MM.1S (cell line): ENCODE results near the gene CD109.

Experiments used
- DNase-seq: peaks from one replicate; pipeline ENCODE4 v3.0.0-alpha.2; 2015
- H2AFZ ChIP-seq: fragments of 300-600 bp; sonication (generic); 2 replicates; pipeline ENCODE4 v1.6.0; 2016; ENCODE audit warnings: antibody characterized with exemption, low read length
- H3F3A ChIP-seq: fragments of 300-600 bp; sonication (generic); 2 replicates; pipeline ENCODE4 v1.6.1; 2016; ENCODE audit warnings: mild to moderate bottlenecking, antibody characterized with exemption, low read length, moderate library complexity, mixed read lengths; ENCODE audit not compliant: insufficient read depth
- H3K27ac ChIP-seq: fragments of 300-600 bp; sonication (generic); 2 replicates; pipeline ENCODE4 v1.5.1; 2016; ENCODE audit warnings: mild to moderate bottlenecking, low read length
- H3K27me3 ChIP-seq: fragments of 300-600 bp; sonication (generic); replicated peaks from 2 replicates; pipeline ENCODE4 v1.6.0; 2016; ENCODE audit warnings: low read length; ENCODE audit not compliant: insufficient read depth
- H3K36me3 ChIP-seq: fragments of 300-600 bp; sonication (generic); replicated peaks from 2 replicates; pipeline ENCODE4 v1.6.1; 2016; ENCODE audit warnings: mild to moderate bottlenecking, low read length, mixed read lengths; ENCODE audit not compliant: insufficient read depth
- H3K4me1 ChIP-seq: fragments of 300-600 bp; sonication (generic); 2 replicates; pipeline ENCODE4 v1.6.1; 2016; ENCODE audit warnings: low read length, mixed read lengths
- H3K4me2 ChIP-seq: fragments of 300-600 bp; sonication (generic); 2 replicates; pipeline ENCODE4 v1.6.0; 2016; ENCODE audit warnings: low read depth, low read length
- H3K4me3 ChIP-seq: fragments of 300-600 bp; sonication (generic); 2 replicates; pipeline ENCODE4 v1.5.1; 2016; ENCODE audit warnings: low read length, mixed read lengths
- H3K79me2 ChIP-seq: fragments of 300-600 bp; sonication (generic); 2 replicates; pipeline ENCODE4 v1.6.1; 2016; ENCODE audit warnings: mixed run types, low read length, mixed read lengths
- H3K9ac ChIP-seq: fragments of 300-600 bp; sonication (generic); 2 replicates; pipeline ENCODE4 v1.6.1; 2016; ENCODE audit warnings: low read length, mixed read lengths
- H3K9me2 ChIP-seq: fragments of 300-600 bp; sonication (generic); replicated peaks from 2 replicates; pipeline ENCODE4 v1.6.1; 2016; ENCODE audit warnings: mild to moderate bottlenecking, low read length, mixed read lengths; ENCODE audit not compliant: insufficient read depth
- H3K9me3 ChIP-seq: fragments of 300-600 bp; sonication (generic); replicated peaks from 2 replicates; pipeline ENCODE4 v1.6.1; 2016; ENCODE audit warnings: mild to moderate bottlenecking, low read length, mixed read lengths; ENCODE audit not compliant: insufficient read depth
- H4K20me1 ChIP-seq: fragments of 300-600 bp; sonication (generic); 2 replicates; pipeline ENCODE4 v1.6.1; 2016; ENCODE audit warnings: mild to moderate bottlenecking, low read length, moderate library complexity, mixed read lengths; ENCODE audit not compliant: insufficient read depth
- EZH2 ChIP-seq: fragments of 300-600 bp; sonication (generic); optimal IDR thresholded peaks from 2 replicates; pipeline ENCODE3; 2017; ENCODE audit warnings: low read depth, mild to moderate bottlenecking, antibody characterized with exemption, low read length, mixed read lengths
- EZH2phosphoT487 ChIP-seq: fragments of 300-600 bp; sonication (generic); IDR thresholded peaks from 2 replicates; pipeline ENCODE4 v1.6.1; 2018; ENCODE audit warnings: antibody characterized with exemption, low read length
- TF ChIP-seq, protein P1 (sequence below): fragments of 300-600 bp; sonication (generic); IDR thresholded peaks from 2 replicates; pipeline ENCODE4 v1.5.1; 2016; ENCODE audit warnings: antibody characterized with exemption, low read length, mixed read lengths

The CD109 gene

DNA sequence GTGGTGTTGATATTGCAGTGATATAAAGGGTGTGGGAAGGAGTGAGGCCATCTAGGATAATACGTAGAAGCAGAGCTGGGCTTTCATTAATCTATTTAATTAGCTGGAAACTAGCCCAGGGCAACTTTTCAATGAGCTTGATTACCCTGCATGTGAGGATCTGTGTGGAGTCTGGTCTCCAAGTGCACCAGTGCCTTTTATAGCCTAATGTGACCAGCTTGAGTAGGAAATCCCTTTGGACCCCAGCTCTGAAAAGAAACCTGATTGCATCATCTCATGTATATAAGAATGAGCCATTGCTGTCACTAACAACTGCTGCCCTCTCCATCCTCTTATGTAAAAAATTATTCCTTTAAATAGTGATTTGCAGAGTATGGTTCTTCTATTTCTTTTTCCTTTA is 72.6 kb downstream of the CD109 start:
- no peak for DNase-seq
- no peak overlapping the region for H3K4me2 ChIP-seq
- H3K9me2 ChIP-seq = no peaks in the 10 kb centered on the region

DNA sequence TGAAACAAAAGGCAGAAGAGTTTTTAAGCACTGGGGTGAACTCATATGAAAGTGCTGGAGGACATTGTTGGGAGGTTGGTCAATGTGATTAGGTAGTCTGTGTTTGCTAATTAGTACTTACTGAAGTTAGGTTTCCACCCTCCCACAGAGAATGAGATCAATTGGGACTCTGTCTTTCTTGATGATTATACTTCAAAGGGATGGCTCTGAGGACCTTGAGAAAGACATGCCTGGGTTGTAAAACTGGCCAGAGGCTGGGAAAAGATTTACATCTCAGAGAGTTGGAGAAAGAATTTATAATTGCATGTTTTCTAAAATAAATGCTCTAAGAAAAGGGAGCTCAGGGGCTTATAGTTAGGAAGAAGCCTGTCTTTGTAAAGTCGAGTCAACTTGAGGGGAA is 74.0 kb downstream of the CD109 start:
- Histone ChIP-seq H3K27ac (no peak overlapping the region), H3K9me2 (no peaks in the 10 kb centered on the region), H3K9me3 (no peaks in the 10 kb centered on the region), H3K27me3 (no peaks in the 10 kb centered on the region), H2AFZ (no peak overlapping the region), H3K36me3 (no peaks in the 10 kb centered on the region), H3F3A (no peaks in the 10 kb centered on the region), H3K9ac (no peak overlapping the region), H3K4me1 (no peaks in the 10 kb centered on the region), H4K20me1 (no peaks in the 10 kb centered on the region), H3K4me3 (no peak overlapping the region), H3K4me2 (no peak overlapping the region), H3K79me2 (no peaks in the 10 kb centered on the region)
- TF ChIP-seq EZH2 (no peak), EZH2phosphoT487 (no peak)
- TF ChIP-seq, protein P1, sequence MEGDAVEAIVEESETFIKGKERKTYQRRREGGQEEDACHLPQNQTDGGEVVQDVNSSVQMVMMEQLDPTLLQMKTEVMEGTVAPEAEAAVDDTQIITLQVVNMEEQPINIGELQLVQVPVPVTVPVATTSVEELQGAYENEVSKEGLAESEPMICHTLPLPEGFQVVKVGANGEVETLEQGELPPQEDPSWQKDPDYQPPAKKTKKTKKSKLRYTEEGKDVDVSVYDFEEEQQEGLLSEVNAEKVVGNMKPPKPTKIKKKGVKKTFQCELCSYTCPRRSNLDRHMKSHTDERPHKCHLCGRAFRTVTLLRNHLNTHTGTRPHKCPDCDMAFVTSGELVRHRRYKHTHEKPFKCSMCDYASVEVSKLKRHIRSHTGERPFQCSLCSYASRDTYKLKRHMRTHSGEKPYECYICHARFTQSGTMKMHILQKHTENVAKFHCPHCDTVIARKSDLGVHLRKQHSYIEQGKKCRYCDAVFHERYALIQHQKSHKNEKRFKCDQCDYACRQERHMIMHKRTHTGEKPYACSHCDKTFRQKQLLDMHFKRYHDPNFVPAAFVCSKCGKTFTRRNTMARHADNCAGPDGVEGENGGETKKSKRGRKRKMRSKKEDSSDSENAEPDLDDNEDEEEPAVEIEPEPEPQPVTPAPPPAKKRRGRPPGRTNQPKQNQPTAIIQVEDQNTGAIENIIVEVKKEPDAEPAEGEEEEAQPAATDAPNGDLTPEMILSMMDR = no peak
- no peak for DNase-seq

More for the DNA sequence above, 72.6 kb downstream of the CD109 start:
- TF ChIP-seq EZH2 = no peak
- no peak for TF ChIP-seq EZH2phosphoT487
- TF ChIP-seq, protein P1 = no peak
- Histone ChIP-seq H3K27me3 (no peaks in the 10 kb centered on the region), H3K79me2 (no peaks in the 10 kb centered on the region), H3K36me3 (no peaks in the 10 kb centered on the region), H3K27ac (no peak overlapping the region), H3F3A (no peaks in the 10 kb centered on the region), H2AFZ (no peak overlapping the region), H4K20me1 (no peaks in the 10 kb centered on the region), H3K4me1 (no peaks in the 10 kb centered on the region), H3K4me3 (no peak overlapping the region), H3K9ac (no peak overlapping the region), H3K9me3 (no peaks in the 10 kb centered on the region)

DNA sequence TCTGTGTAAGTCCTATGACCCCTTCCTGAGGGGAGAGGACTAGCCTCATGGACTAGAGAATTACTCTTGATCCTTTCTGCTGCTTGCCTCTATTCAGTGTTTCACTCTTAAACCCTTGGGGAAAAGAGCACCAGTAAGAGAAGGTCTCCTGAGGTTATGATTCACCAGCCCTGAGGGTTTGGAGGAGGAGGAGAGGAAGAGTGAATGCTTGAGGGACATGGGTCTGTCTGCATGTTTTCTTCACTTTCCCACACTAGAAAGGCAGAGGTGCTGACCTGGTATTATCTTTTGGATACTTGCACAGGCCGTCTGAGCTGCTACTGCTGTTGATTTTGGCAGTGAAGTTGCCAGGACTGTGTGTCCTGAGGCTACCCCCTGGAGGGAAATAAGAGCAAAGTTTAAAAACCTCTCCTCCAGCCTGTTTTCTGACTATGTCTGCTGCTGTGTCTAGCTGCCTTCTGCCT is 78.3 kb downstream of the CD109 start:
- Histone ChIP-seq H3K4me1 (no peaks in the 10 kb centered on the region), H3K36me3 (no peaks in the 10 kb centered on the region), H3K79me2 (no peaks in the 10 kb centered on the region), H3K27ac (no peak overlapping the region), H2AFZ (no peak overlapping the region), H3K9me2 (no peaks in the 10 kb centered on the region), H3F3A (no peaks in the 10 kb centered on the region), H3K9ac (no peak overlapping the region), H3K4me2 (no peak overlapping the region), H4K20me1 (no peaks in the 10 kb centered on the region), H3K4me3 (no peak overlapping the region), H3K27me3 (no peaks in the 10 kb centered on the region), H3K9me3 (no peaks in the 10 kb centered on the region)
- TF ChIP-seq EZH2 (no peak), EZH2phosphoT487 (no peak)
- TF ChIP-seq, protein P1 = no peak
- DNase-seq = no peak
